ENCODE results near the gene DDA1. TPM values are rescaled to one million over a fixed set of nuclear protein-coding genes. Genes with fewer than 3 reads are reported as not detected.

The DDA1 gene
- polyA plus RNA-seq, 2 of the 4 experiments (the other 2 are of a cell fraction) = 35.5 to 53.5 TPM

DNA sequence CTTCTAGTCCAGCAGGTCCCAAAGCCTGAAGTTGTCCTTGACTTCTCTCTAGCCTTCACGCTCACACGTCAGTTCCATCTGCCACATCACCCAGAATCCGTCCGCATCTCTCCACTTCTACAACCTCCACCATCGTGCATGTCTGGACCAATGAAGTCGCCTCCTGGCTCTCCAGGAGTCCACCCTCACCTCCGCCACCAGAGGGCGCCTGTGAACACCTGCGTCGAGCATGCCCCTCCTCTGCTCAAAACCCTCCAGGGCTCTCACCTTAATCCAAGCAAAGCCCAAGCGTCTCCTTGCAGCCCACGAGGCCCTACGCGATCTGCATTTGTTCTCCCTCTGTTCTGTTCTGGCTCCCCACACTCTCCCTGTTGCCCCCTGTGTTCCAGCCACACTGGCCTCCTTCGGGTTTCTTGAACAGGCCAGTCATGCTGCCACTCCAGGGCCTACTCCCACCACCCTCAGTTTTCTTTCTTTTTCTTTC is 48.5 kb upstream of the DDA1 start:
- peak; percentile 87 to 89 for DNase-seq (ENCODE audit: low read depth in 1 of 2, low spot score in 1 of 2)
- Histone ChIP-seq H3K27ac (peak overlapping the region; percentile 47 to 75; a peak in 3 of 6 replicates), H3K4me2 (peak overlapping the region; percentile 14; the same call in 1 of the 3 replicates), H3K4me3 (no peak overlapping the region), H3K9me3 (no peaks in the 10 kb centered on the region), H3K4me1 (no peaks in the 10 kb centered on the region)
- FAIRE-seq = no peak
- ATAC-seq = peak; percentile 99
- ChIA-PET POLR2A (no interaction called here), CTCF (interaction anchor here (0.6 to 8.0 kb wide), 27 partner anchors 11 to 603 kb away, joined by 3 to 77 read pairs (median 4); partner anchors contain the start of genes ANKLE1 and OCEL1)
- 7% methylated on average over 15 of the region's 15 CpGs for WGBS (ENCODE audit: missing lambda C conversion rate)
- no peak for TF ChIP-seq FOSB (CRISPR knock-in tag; IDR thresholded peaks at IDR 0.05)
- peak; percentile 75 for TF ChIP-seq SMC3 (IDR thresholded peaks at IDR 0.05)
- TF ChIP-seq GATA3 (IDR thresholded peaks at IDR 0.05; ENCODE audit: borderline replicate concordance) = no peak
- TF ChIP-seq, protein P1, sequence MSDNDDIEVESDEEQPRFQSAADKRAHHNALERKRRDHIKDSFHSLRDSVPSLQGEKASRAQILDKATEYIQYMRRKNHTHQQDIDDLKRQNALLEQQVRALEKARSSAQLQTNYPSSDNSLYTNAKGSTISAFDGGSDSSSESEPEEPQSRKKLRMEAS (IDR thresholded peaks at IDR 0.05) = peak; percentile 76
- TF ChIP-seq, protein P2, sequence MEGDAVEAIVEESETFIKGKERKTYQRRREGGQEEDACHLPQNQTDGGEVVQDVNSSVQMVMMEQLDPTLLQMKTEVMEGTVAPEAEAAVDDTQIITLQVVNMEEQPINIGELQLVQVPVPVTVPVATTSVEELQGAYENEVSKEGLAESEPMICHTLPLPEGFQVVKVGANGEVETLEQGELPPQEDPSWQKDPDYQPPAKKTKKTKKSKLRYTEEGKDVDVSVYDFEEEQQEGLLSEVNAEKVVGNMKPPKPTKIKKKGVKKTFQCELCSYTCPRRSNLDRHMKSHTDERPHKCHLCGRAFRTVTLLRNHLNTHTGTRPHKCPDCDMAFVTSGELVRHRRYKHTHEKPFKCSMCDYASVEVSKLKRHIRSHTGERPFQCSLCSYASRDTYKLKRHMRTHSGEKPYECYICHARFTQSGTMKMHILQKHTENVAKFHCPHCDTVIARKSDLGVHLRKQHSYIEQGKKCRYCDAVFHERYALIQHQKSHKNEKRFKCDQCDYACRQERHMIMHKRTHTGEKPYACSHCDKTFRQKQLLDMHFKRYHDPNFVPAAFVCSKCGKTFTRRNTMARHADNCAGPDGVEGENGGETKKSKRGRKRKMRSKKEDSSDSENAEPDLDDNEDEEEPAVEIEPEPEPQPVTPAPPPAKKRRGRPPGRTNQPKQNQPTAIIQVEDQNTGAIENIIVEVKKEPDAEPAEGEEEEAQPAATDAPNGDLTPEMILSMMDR (IDR thresholded peaks at IDR 0.05) = peak; percentile 75
- TF ChIP-seq RAD21 (conservative IDR thresholded peaks at IDR 0.05 in 1 of 2, IDR thresholded peaks at IDR 0.05 in 1 of 2) = peak; percentile 55 to 63
- TF ChIP-seq, protein P3, sequence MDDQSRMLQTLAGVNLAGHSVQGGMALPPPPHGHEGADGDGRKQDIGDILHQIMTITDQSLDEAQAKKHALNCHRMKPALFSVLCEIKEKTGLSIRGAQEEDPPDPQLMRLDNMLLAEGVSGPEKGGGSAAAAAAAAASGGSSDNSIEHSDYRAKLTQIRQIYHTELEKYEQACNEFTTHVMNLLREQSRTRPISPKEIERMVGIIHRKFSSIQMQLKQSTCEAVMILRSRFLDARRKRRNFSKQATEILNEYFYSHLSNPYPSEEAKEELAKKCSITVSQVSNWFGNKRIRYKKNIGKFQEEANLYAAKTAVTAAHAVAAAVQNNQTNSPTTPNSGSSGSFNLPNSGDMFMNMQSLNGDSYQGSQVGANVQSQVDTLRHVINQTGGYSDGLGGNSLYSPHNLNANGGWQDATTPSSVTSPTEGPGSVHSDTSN (IDR thresholded peaks at IDR 0.05) = no peak

DNA sequence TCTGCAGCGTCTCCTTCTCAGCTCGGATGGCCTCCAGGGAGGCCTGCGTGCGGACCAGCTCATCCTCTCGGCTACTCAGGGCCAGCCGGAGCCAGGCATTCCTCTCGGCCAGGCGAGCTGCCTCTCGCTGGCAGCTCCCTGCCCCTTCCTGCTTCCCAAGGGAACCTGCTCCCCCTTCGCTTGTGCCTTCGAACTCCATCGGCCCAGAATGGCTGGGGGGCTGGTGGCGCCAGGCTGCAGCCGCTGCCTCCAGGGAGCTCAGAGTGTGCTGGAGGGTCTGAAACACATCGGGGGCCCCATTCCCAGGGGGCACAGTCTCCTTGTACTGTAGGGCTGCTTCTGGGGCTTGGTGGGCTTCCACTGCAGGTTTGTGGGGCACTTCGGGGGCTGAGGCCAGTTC is 46.8 kb upstream of the DDA1 start:
- POLR2A ChIA-PET = interaction anchor here (0.6 kb wide), 2 partner anchors 11 to 196 kb away, joined by 3 to 5 read pairs; no protein-coding TSS in a partner anchor
- CTCF ChIA-PET = interaction anchor here (2.5 to 8.0 kb wide), 6 partner anchors 7 to 36 kb away, joined by 9 to 77 read pairs (median 31); partner anchors contain the start of genes ANKLE1 and OCEL1
- Histone ChIP-seq H3K27ac (no peak overlapping the region), H3K4me3 (no peak overlapping the region), H3K4me1 (no peaks in the 10 kb centered on the region), H3K4me2 (no peak overlapping the region), H3K9me3 (no peaks in the 10 kb centered on the region)
- ATAC-seq (no peak), FAIRE-seq (no peak), DNase-seq (ENCODE audit: low read depth in 1 of 2, low spot score in 1 of 2) (no peak)
- 80% methylated on average over 10 of the region's 16 CpGs for WGBS (ENCODE audit: missing lambda C conversion rate)
- TF ChIP-seq, protein P2 (IDR thresholded peaks at IDR 0.05) = no peak
- TF ChIP-seq CHD2 (IDR thresholded peaks at IDR 0.05; ENCODE audit: low read length, partially characterized antibody) (no peak), ZSCAN20 (CRISPR knock-in tag; IDR thresholded peaks at IDR 0.05) (no peak), PHF8 (IDR thresholded peaks at IDR 0.05; ENCODE audit: borderline replicate concordance, low read depth) (no peak), HOXB13 (CRISPR knock-in tag; IDR thresholded peaks at IDR 0.05; ENCODE audit: low read depth) (no peak), POLR2A (IDR thresholded peaks at IDR 0.05; ENCODE audit: low read length) (no peak), HOXA7 (CRISPR knock-in tag; IDR thresholded peaks at IDR 0.05) (no peak), RFX5 (IDR thresholded peaks at IDR 0.05) (no peak), JUNB (IDR thresholded peaks at IDR 0.05) (no peak)
- TF ChIP-seq, protein P4, sequence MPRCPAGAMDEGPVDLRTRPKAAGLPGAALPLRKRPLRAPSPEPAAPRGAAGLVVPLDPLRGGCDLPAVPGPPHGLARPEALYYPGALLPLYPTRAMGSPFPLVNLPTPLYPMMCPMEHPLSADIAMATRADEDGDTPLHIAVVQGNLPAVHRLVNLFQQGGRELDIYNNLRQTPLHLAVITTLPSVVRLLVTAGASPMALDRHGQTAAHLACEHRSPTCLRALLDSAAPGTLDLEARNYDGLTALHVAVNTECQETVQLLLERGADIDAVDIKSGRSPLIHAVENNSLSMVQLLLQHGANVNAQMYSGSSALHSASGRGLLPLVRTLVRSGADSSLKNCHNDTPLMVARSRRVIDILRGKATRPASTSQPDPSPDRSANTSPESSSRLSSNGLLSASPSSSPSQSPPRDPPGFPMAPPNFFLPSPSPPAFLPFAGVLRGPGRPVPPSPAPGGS (IDR thresholded peaks at IDR 0.05) = no peak
- TF ChIP-seq, protein P1 (IDR thresholded peaks at IDR 0.05) = no peak

All from A549 (cell line).